ENCODE measurements around the gene PTGR2. TPM values are rescaled to one million over a fixed set of nuclear protein-coding genes. Genes with fewer than 3 reads are reported as not detected.
"Not testable (repeated sequence)": the region's sequence is repeated elsewhere in the genome, so short reads cannot be mapped to it uniquely, and the experiment has no call there.

Gene PTGR2
- total RNA-seq, 1 donor from 2014 or later, result 9.6 TPM

- peaks cover 16% of the 10 kb centered on the region for H3K36me3 Mint-ChIP-seq
- H3K9me3 Mint-ChIP-seq, result no peaks in the 10 kb centered on the region
- no peaks in the 10 kb centered on the region for H3K4me1 Mint-ChIP-seq (ENCODE audit: unreplicated experiment)
- TF ChIP-seq CTCF (conservative IDR thresholded peaks at IDR 0.05), result no peak
- H3K4me3 Mint-ChIP-seq, result no peak overlapping the region
- H3K27ac Mint-ChIP-seq, result no peak overlapping the region
- H3K27me3 Mint-ChIP-seq, result no peaks in the 10 kb centered on the region
- no peak for DNase-seq (ENCODE audit: extremely low spot score, unreplicated experiment)
These were observed 10.8 kb downstream of the PTGR2 start for GRCh38 chr14:73862480-73862879.

GRCh38 chr14:73863209-73863608 is 11.6 kb downstream of the PTGR2 start:
- no peaks in the 10 kb centered on the region for H3K4me1 Mint-ChIP-seq (ENCODE audit: unreplicated experiment)
- no peak for TF ChIP-seq CTCF (conservative IDR thresholded peaks at IDR 0.05)
- no peak overlapping the region for H3K27ac Mint-ChIP-seq
- H3K4me3 Mint-ChIP-seq, result no peak overlapping the region
- H3K36me3 Mint-ChIP-seq, result peaks cover 16% of the 10 kb centered on the region
- no peak for DNase-seq (ENCODE audit: extremely low spot score, unreplicated experiment)
- H3K9me3 Mint-ChIP-seq, result no peaks in the 10 kb centered on the region
- no peaks in the 10 kb centered on the region for H3K27me3 Mint-ChIP-seq

- no peaks in the 10 kb centered on the region for H3K4me1 Mint-ChIP-seq (ENCODE audit: unreplicated experiment)
- no peaks in the 10 kb centered on the region for H3K9me3 Mint-ChIP-seq
- no peak overlapping the region for H3K4me3 Mint-ChIP-seq
- no peaks in the 10 kb centered on the region for H3K27me3 Mint-ChIP-seq
- TF ChIP-seq CTCF (conservative IDR thresholded peaks at IDR 0.05), result no peak
- no peak for DNase-seq (ENCODE audit: extremely low spot score, unreplicated experiment)
- H3K27ac Mint-ChIP-seq, result no peak overlapping the region
- peaks cover 16% of the 10 kb centered on the region for H3K36me3 Mint-ChIP-seq
These were observed 14.0 kb downstream of the PTGR2 start for GRCh38 chr14:73865534-73866113.

- not testable (repeated sequence) for H3K4me3 Mint-ChIP-seq, H3K27me3 Mint-ChIP-seq
- H3K36me3 Mint-ChIP-seq, result peaks cover 10% of the 10 kb centered on the region
These were observed 18.1 kb downstream of the PTGR2 start for GRCh38 chr14:73869754-73870153.

GRCh38 chr14:73870525-73871235 is 19.0 kb downstream of the PTGR2 start:
- Mint-ChIP-seq H3K4me1 (ENCODE audit: unreplicated experiment) (no peaks in the 10 kb centered on the region), H3K4me3 (no peak overlapping the region), H3K9me3 (no peaks in the 10 kb centered on the region), H3K27me3 (no peaks in the 10 kb centered on the region), H3K36me3 (peaks cover 6% of the 10 kb centered on the region), H3K27ac (no peak overlapping the region)
- TF ChIP-seq CTCF (conservative IDR thresholded peaks at IDR 0.05), result no peak
- DNase-seq (ENCODE audit: extremely low spot score, unreplicated experiment), result no peak

More at GRCh38 chr14:73869754-73870153, 18.1 kb downstream of the PTGR2 start:
- DNase-seq (ENCODE audit: extremely low spot score, unreplicated experiment); H3K27ac Mint-ChIP-seq; H3K4me1 Mint-ChIP-seq (ENCODE audit: unreplicated experiment); H3K9me3 Mint-ChIP-seq: not testable (repeated sequence)

- Mint-ChIP-seq H3K27me3 (no peaks in the 10 kb centered on the region), H3K4me3 (no peak overlapping the region)
- TF ChIP-seq CTCF (conservative IDR thresholded peaks at IDR 0.05), result no peak
These were observed 22.0 kb downstream of the PTGR2 start for GRCh38 chr14:73873660-73874059.

More at GRCh38 chr14:73873660-73874059, 22.0 kb downstream of the PTGR2 start:
- peaks cover 3% of the 10 kb centered on the region for H3K36me3 Mint-ChIP-seq
- H3K4me1 Mint-ChIP-seq (ENCODE audit: unreplicated experiment), result no peaks in the 10 kb centered on the region
- no peak for DNase-seq (ENCODE audit: extremely low spot score, unreplicated experiment)
- no peaks in the 10 kb centered on the region for H3K9me3 Mint-ChIP-seq
- no peak overlapping the region for H3K27ac Mint-ChIP-seq

All from type B pancreatic cell (in vitro differentiated cells).